Amniotic epithelial cell (primary cell): Measurements from ENCODE around the gene TBRG1.
"Not testable (repeated sequence)": the region's sequence is repeated elsewhere in the genome, so short reads cannot be mapped to it uniquely, and the experiment has no call there.

Experiments used
- DNase-seq: peaks from one replicate; pipeline ENCODE4 v3.0.0-alpha.2; 2010; ENCODE audit warnings: low read depth

Gene TBRG1

DNA sequence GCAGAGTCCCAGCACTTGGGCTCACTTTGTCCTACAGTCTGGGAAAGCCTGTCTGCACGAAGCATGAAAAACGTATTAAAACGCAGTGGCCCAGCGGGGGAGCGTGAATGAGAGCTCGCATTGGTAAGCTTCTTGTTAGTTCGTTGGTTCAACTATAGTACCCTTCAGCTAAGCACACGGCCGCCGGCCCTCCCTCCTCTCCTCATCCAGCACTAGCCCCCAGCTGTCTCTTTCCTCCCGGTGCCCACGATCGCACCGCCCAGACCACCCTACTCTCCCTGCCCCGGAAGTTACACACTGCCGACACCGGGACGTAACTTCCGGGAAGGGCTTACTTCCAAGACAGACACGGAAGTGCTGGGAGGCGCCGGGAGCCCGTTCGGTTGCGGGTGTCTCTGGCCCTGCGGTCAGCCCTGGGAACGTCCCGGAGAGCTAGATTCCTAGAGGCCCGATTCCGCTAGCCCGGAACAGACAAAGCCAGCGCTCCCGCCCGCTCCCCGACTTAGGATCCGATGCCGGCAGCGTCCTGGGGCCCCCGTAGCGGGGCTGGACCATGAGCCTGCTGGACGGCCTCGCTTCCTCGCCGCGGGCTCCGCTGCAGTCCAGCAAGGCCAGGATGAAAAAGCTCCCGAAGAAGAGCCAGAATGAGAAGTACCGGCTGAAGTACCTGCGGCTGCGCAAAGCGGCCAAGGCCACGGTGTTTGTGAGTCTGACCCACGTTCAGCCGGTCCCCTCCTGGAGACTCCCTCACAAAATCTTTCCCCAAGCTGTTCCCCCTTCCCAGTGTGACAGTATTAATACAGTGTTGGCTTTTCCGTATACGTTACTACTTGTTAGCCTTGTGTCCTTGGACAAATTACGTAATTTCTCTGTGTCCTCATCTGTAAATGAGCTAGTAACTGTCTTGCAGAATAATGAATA lies at the start of gene TBRG1:
Gene TBRG1, plus strand, starts transcription at position 334 of the 921 bp plus-strand sequence. Its CDS starts 220 bp downstream, at position 554.
- DNase-seq = peak; percentile 92

DNA sequence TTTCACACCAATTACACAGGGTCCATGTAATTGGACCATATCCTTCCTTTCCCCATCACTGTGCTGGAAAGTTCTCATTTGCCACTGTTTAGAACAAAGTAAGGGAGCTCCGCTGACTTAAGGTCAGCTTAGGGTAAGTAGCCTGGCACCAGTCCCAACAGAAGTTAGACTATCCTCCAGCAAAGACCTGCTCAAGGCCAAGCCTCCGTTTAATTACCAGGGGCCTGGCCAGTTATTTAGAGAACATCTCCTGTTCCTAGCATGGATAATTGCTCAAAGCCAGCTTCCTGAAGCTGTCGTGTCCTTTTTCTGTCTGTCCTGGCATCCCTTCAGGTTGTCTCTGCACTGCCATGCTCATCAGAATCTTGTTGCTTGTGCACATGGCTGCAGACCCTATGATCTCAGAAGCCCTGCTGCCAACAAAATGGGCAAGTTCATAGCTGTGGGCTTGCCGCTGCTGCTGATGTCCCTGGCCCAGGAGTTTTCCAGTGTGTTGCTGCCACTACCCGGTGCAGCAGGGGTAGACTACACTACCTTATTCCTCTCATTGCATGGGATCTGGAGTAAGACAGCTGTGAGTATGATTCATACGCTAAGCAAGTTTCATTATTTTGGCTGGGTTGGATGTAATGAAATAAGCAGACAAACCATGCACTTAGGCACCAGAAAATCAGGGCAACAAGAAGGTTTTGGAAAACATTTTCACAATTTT lies 44.8 kb upstream of the TBRG1 start:
- no peak for DNase-seq

DNA sequence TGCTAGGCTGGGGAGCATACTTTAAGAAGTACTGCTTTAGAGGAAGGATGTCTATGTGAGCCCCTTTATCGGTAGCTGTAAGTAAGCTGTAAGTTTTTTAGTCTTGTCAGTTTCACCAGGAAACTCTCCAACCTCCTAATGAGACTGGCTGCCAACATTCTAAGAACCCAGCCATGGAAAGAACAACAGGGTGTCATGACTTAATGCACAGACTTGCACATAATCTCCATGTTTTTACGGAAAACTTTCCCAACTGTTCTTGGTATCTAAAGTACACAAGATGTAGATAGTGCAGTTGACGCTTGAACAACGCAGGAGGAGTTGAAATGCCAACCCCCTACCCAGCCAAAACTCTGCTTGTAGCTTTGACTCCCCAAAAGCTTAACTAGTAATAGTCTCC lies 43.9 kb upstream of the TBRG1 start:
- DNase-seq = no peak

- DNase-seq = peak; percentile 4
These were observed 40.8 kb upstream of the TBRG1 start for GRCh38 chr11:124581817-124582216.

DNA sequence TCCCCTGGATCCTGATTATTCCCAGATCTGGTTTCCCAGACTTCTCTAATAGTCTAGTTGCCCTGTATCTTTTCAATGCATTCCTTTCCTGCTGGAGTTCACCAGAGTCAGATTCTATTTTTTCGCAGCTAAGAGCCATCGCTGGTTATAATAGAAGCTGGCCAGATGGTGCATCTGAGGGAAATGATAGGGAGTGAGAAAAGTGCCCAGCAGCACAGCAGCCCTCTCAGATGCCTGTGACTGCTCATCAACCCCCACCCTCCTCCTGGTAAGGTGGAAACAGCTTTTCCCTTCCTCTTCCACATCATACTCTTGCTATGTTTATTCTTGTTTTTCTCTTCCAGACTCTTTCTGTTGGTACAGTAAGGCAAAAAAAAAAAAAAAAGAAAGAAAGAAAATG lies 40.1 kb upstream of the TBRG1 start:
- no peak for DNase-seq

DNA sequence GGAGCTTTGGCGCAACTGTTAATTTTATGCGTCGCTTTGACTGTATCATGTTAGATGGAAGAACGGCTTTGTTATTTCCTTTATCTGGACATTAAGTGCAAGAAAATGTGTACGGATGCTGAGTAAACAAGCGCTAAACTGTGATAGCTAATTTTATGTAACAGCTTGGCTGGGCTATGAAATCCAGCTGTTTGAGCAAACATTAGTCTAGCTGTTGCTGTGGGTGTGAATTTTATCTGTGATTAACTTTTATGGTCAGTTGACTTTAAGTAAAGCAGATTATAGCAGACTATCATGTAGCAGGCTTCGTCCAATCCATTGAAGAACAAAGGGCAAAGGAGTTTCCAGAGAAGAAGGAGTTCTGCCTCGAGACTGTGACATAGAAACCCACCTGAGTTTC lies 38.9 kb upstream of the TBRG1 start:
- DNase-seq = no peak

DNA sequence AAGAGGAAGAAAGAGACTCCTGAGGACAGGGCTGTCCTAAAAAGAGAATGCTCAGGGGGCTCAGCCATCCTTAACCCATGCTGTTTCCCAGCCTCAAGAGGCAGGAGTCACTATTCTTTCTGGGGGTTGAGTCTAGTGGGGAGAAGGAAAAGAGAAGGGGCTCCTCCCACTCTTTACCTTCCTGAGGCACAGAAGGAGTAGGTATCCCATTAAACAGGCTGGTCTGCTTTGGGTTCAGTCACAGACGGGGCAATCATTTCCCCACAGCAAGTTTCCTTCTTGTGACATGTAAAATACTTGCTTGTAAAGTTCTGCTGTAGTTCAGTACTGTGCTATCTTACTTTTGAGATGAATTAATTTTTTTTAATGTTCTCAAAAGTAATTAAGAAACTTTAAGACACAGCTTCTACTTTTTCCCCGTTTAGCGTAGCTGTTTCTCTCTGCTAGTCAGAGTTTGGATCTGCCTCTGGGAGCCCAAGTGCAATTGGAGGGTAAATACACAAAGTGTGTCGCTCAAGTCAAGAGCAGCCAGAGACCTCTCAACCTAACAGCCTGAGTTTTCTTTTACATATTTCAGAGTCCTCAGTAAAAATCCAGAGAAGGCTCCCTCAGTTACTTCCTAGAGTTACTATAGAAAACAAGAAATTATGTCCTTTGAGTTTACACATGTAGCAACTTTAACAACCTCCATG lies 37.8 kb upstream of the TBRG1 start:
- DNase-seq = no peak

GRCh38 chr11:124586238-124586860 lies 36.3 kb upstream of the TBRG1 start:
- peak; percentile 49 for DNase-seq

GRCh38 chr11:124591430-124591829 lies 31.2 kb upstream of the TBRG1 start:
- DNase-seq = no peak

GRCh38 chr11:124592627-124593026 lies 30.0 kb upstream of the TBRG1 start:
- DNase-seq = no peak

GRCh38 chr11:124595302-124595701 lies 27.4 kb upstream of the TBRG1 start:
- no peak for DNase-seq

- DNase-seq = no peak
These were observed 25.0 kb upstream of the TBRG1 start for GRCh38 chr11:124597626-124598025.

GRCh38 chr11:124600621-124601320 lies 21.9 kb upstream of the TBRG1 start:
- DNase-seq = no peak

DNA sequence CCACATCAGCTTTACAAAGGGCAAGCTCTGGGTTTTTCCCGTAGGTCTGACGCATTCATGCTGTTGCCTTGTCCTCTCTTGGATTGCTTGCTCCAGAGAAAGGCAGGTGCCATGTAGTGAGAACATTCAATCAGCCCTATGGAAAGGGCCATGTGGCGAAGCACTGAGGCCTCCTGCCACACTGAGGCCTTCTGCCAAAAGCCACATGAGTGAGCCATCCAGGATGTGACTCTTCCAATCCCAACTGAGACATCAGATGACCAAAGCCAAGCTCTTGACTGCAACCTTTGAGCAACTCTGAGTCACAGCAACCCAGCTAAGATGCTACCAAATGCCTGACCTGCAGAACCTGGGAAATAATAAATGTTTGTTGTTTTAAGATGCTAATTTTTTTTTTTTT lies 20.5 kb upstream of the TBRG1 start:
- DNase-seq = no peak

GRCh38 chr11:124602723-124603122 lies 19.9 kb upstream of the TBRG1 start:
- not testable (repeated sequence) for DNase-seq

- no peak for DNase-seq
These were observed 16.9 kb upstream of the TBRG1 start for GRCh38 chr11:124605719-124606118.

DNA sequence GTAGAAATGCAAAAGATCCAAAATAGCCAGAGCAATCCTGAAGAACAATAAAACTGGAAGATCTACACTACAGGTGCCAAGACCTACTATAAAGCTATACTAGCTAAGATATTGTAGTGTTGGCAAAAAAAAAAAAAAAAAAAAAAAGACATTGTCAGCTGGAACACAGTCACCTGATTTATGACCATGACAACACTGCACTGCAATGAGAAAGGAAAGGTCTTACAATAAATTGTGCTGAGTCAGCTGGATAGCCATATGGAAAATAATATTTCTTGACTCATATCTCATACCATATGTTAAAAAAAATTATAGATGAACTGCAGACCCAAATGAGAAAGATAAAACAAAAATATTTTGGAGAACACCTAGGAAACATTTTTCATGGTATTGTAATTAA lies 14.5 kb upstream of the TBRG1 start:
- no peak for DNase-seq

- no peak for DNase-seq
These were observed 12.4 kb upstream of the TBRG1 start for GRCh38 chr11:124610295-124610694.

DNA sequence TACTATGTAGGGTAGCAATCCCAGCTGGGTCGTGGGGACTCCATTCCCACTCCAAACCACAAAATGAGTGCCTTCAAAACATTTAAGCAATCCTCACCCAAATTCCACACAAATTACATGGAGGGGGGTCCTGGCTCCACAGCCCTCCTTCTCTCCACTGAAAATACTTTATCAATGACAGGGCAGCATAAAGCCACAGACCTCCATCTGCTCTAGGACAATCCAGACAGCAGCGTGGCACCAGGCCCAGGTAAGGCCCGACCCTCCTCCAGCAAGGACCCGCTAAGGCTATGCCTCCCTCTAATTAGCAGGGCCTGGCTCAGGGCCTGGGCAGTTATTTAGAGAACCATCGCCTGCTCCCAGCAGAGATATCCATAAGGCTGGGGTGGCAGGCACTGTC lies 11.6 kb upstream of the TBRG1 start, which contains the start of gene PANX3:
Gene PANX3, plus strand, starts transcription at position 365 of the 400 bp plus-strand sequence. CDS start 129 bp downstream, outside the sequence.
- DNase-seq = no peak

GRCh38 chr11:124612045-124612444 lies 10.6 kb upstream of the TBRG1 start:
- DNase-seq = no peak

DNA sequence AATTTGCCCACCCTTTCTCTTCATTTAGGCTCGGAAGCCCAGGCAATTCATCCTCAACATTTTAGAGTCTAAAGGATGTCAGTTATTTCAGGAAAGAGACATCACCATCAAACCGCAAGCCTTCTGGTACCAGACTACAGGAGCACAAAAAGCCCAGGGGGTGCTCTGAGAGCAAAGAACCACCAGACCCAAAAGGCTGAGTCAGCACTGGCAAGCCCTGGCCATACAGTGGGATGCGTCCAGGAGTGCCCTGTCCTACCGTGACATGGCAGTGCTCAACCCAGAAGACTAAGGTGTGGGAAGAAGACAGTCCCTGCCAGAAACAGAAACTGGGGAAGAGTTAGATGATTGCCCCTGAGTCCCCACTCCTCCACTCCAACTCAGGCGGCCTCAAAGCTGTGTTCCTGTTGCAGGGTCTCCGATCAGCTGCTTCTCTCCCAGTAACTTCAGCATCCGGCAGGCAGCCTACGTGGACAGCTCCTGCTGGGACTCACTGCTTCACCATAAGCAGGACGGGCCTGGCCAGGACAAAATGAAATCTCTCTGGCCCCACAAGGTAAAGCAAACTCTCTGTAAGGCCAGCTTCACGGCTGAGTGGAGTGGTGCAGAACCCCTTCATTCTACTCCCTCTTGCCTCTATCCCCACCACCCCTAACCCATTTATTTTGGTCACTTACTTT lies 10.0 kb upstream of the TBRG1 start:
- no peak for DNase-seq
